Measurements from ENCODE around the gene RFX2.

Gene RFX2

GRCh38 chr19:6071875-6072274 lies 38.4 kb downstream of the RFX2 start:
- Histone ChIP-seq H3K9ac (ENCODE audit: low read length) (no peak overlapping the region), H3K36me3 (ENCODE audit: control insufficient read depth, low read depth, low read length) (no peaks in the 10 kb centered on the region), H3K27me3 (ENCODE audit: control insufficient read depth, insufficient read depth, low read length) (no peaks in the 10 kb centered on the region), H3K9me3 (ENCODE audit: control insufficient read depth, low read depth, low read length) (no peaks in the 10 kb centered on the region), H3K4me1 (ENCODE audit: control insufficient read depth, low read depth, low read length) (peaks cover 1% of the 10 kb centered on the region), H3K27ac (ENCODE audit: low read length) (no peak overlapping the region), H3K4me3 (ENCODE audit: low read length) (no peak overlapping the region)

GRCh38 chr19:6070720-6071485 lies 39.4 kb downstream of the RFX2 start:
- H3K4me3 ChIP-seq (ENCODE audit: low read length), result no peak overlapping the region
- H3K9me3 ChIP-seq (ENCODE audit: control insufficient read depth, low read depth, low read length), result no peaks in the 10 kb centered on the region
- peaks cover 9% of the 10 kb centered on the region for H3K4me1 ChIP-seq (ENCODE audit: control insufficient read depth, low read depth, low read length)
- H3K27ac ChIP-seq (ENCODE audit: low read length), result no peak overlapping the region
- no peaks in the 10 kb centered on the region for H3K36me3 ChIP-seq (ENCODE audit: control insufficient read depth, low read depth, low read length)
- no peaks in the 10 kb centered on the region for H3K27me3 ChIP-seq (ENCODE audit: control insufficient read depth, insufficient read depth, low read length)
- no peak overlapping the region for H3K9ac ChIP-seq (ENCODE audit: low read length)

- H3K27ac ChIP-seq (ENCODE audit: low read length), result no peak overlapping the region
- H3K36me3 ChIP-seq (ENCODE audit: control insufficient read depth, low read depth, low read length), result no peaks in the 10 kb centered on the region
- H3K9me3 ChIP-seq (ENCODE audit: control insufficient read depth, low read depth, low read length), result no peaks in the 10 kb centered on the region
- no peak overlapping the region for H3K9ac ChIP-seq (ENCODE audit: low read length)
- peaks cover 10% of the 10 kb centered on the region for H3K4me1 ChIP-seq (ENCODE audit: control insufficient read depth, low read depth, low read length)
- H3K4me3 ChIP-seq (ENCODE audit: low read length), result no peak overlapping the region
- H3K27me3 ChIP-seq (ENCODE audit: control insufficient read depth, insufficient read depth, low read length), result no peaks in the 10 kb centered on the region
These were observed 40.1 kb downstream of the RFX2 start for GRCh38 chr19:6070207-6070681.

DNA sequence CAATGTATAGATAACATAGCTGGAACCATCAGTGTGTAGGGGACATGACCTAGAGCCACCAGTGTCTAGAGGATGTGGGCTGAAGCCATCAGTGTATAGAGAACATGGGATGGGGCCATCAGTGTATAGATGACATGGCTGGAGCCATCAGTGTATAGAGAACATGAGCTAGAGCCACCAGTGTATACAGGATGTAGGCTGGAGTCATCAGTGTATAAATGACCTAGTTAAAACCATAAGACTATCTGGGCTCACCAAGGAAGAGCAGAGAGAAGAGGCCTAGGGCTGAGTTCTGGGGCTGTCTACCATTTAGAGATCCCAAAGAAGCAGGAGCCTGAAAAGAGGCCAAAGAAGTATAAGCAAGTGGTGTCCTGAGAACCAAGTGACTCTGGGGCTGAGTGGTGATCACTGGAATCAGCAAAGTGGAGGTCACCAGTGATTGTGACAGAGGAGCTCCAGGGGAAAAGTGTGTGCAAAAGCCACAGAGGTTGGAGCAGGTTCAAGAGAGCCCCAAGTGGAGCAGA lies 41.0 kb downstream of the RFX2 start:
- Histone ChIP-seq H3K9ac (ENCODE audit: low read length) (no peak overlapping the region), H3K4me3 (ENCODE audit: low read length) (no peak overlapping the region), H3K27ac (ENCODE audit: low read length) (no peak overlapping the region), H3K36me3 (ENCODE audit: control insufficient read depth, low read depth, low read length) (no peaks in the 10 kb centered on the region), H3K4me1 (ENCODE audit: control insufficient read depth, low read depth, low read length) (peaks cover 10% of the 10 kb centered on the region), H3K9me3 (ENCODE audit: control insufficient read depth, low read depth, low read length) (no peaks in the 10 kb centered on the region), H3K27me3 (ENCODE audit: control insufficient read depth, insufficient read depth, low read length) (no peaks in the 10 kb centered on the region)

- H3K27me3 ChIP-seq (ENCODE audit: control insufficient read depth, insufficient read depth, low read length), result no peaks in the 10 kb centered on the region
- H3K36me3 ChIP-seq (ENCODE audit: control insufficient read depth, low read depth, low read length), result no peaks in the 10 kb centered on the region
- H3K9ac ChIP-seq (ENCODE audit: low read length), result no peak overlapping the region
- H3K4me3 ChIP-seq (ENCODE audit: low read length), result no peak overlapping the region
- H3K27ac ChIP-seq (ENCODE audit: low read length), result no peak overlapping the region
- H3K9me3 ChIP-seq (ENCODE audit: control insufficient read depth, low read depth, low read length), result no peaks in the 10 kb centered on the region
- peaks cover 10% of the 10 kb centered on the region for H3K4me1 ChIP-seq (ENCODE audit: control insufficient read depth, low read depth, low read length)
These were observed 41.6 kb downstream of the RFX2 start for GRCh38 chr19:6068711-6069110.

DNA sequence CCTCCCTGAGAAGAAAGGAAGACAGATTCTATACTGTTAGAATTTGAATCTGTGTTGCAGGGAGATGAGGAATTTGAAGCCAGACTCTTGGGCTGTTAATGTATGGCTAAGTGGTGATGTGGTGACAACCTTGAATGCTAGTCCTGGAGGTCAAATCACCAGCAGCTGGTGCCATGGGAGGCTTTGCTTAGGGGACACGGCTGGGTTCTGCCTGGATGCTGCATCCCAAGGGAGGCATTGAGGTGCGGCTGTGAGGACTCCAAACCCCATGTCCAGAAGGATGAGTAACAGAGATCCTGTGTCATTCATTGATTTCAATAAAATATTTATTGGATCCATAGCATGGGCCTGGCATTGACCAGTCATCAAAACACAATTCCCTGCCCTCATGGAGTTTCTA lies 42.3 kb downstream of the RFX2 start:
- Histone ChIP-seq H3K36me3 (ENCODE audit: control insufficient read depth, low read depth, low read length) (no peaks in the 10 kb centered on the region), H3K4me1 (ENCODE audit: control insufficient read depth, low read depth, low read length) (peaks cover 10% of the 10 kb centered on the region), H3K9ac (ENCODE audit: low read length) (no peak overlapping the region), H3K9me3 (ENCODE audit: control insufficient read depth, low read depth, low read length) (no peaks in the 10 kb centered on the region), H3K27me3 (ENCODE audit: control insufficient read depth, insufficient read depth, low read length) (no peaks in the 10 kb centered on the region), H3K4me3 (ENCODE audit: low read length) (no peak overlapping the region), H3K27ac (ENCODE audit: low read length) (no peak overlapping the region)

- Histone ChIP-seq H3K27me3 (ENCODE audit: control insufficient read depth, insufficient read depth, low read length) (no peaks in the 10 kb centered on the region), H3K9ac (ENCODE audit: low read length) (peak overlapping the region; percentile 74), H3K4me1 (ENCODE audit: control insufficient read depth, low read depth, low read length) (peaks cover 10% of the 10 kb centered on the region), H3K27ac (ENCODE audit: low read length) (peak overlapping the region; percentile 94), H3K4me3 (ENCODE audit: low read length) (no peak overlapping the region), H3K9me3 (ENCODE audit: control insufficient read depth, low read depth, low read length) (no peaks in the 10 kb centered on the region), H3K36me3 (ENCODE audit: control insufficient read depth, low read depth, low read length) (no peaks in the 10 kb centered on the region)
These were observed 43.3 kb downstream of the RFX2 start for GRCh38 chr19:6066661-6067646.

DNA sequence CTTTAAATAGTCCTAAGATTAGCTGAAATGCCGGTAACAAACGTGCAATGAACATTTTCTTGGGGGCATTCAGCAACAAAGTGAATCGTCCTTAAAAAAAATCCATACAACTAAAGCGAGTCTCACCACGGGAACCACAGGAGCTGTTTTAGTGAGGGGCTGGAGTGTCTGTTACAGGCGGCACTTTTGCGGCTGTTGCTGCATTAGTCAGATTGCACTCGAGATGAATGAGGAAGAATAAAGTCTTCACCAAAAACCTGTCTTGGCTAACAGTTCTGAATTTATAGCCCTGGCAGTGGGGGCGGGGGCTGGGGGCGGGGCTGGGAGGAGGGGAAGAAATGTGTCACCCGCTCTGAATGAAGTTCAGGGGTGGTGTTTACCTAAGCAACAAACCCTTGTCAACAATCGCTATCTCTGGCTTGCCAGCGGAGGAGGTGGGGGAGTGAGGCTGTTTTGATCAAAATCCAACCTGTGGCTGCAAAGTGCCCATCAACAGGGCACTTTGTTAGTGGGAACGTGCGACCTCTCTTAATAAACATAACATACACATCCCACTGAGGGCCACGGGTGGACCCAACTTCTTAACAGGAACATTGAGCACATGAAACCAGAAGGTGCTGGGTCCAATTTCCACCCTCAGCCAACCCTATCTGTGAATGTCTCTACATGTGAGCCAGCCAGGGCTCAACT lies 44.5 kb downstream of the RFX2 start:
- H3K27me3 ChIP-seq (ENCODE audit: control insufficient read depth, insufficient read depth, low read length), result no peaks in the 10 kb centered on the region
- H3K4me3 ChIP-seq (ENCODE audit: low read length), result peak overlapping the region; percentile 19
- peak overlapping the region; percentile 94 for H3K27ac ChIP-seq (ENCODE audit: low read length)
- H3K9me3 ChIP-seq (ENCODE audit: control insufficient read depth, low read depth, low read length), result no peaks in the 10 kb centered on the region
- H3K36me3 ChIP-seq (ENCODE audit: control insufficient read depth, low read depth, low read length), result no peaks in the 10 kb centered on the region
- peak overlapping the region; percentile 74 for H3K9ac ChIP-seq (ENCODE audit: low read length)
- peaks cover 10% of the 10 kb centered on the region for H3K4me1 ChIP-seq (ENCODE audit: control insufficient read depth, low read depth, low read length)

GRCh38 chr19:6064336-6065073 lies 45.8 kb downstream of the RFX2 start:
- Histone ChIP-seq H3K9ac (ENCODE audit: low read length) (no peak overlapping the region), H3K4me1 (ENCODE audit: control insufficient read depth, low read depth, low read length) (peaks cover 10% of the 10 kb centered on the region), H3K9me3 (ENCODE audit: control insufficient read depth, low read depth, low read length) (no peaks in the 10 kb centered on the region), H3K27me3 (ENCODE audit: control insufficient read depth, insufficient read depth, low read length) (no peaks in the 10 kb centered on the region), H3K36me3 (ENCODE audit: control insufficient read depth, low read depth, low read length) (no peaks in the 10 kb centered on the region), H3K27ac (ENCODE audit: low read length) (no peak overlapping the region), H3K4me3 (ENCODE audit: low read length) (no peak overlapping the region)

- no peaks in the 10 kb centered on the region for H3K36me3 ChIP-seq (ENCODE audit: control insufficient read depth, low read depth, low read length)
- H3K4me3 ChIP-seq (ENCODE audit: low read length), result no peak overlapping the region
- no peak overlapping the region for H3K27ac ChIP-seq (ENCODE audit: low read length)
- no peaks in the 10 kb centered on the region for H3K27me3 ChIP-seq (ENCODE audit: control insufficient read depth, insufficient read depth, low read length)
- H3K4me1 ChIP-seq (ENCODE audit: control insufficient read depth, low read depth, low read length), result peaks cover 10% of the 10 kb centered on the region
- no peaks in the 10 kb centered on the region for H3K9me3 ChIP-seq (ENCODE audit: control insufficient read depth, low read depth, low read length)
- no peak overlapping the region for H3K9ac ChIP-seq (ENCODE audit: low read length)
These were observed 46.5 kb downstream of the RFX2 start for GRCh38 chr19:6063576-6064335.
